Measurements from ENCODE around the gene ESRRA. TPM values are rescaled to one million over a fixed set of nuclear protein-coding genes. Genes with fewer than 3 reads are reported as not detected.

The ESRRA gene
- total RNA-seq, 6 donors from 2014 or later = 42.7 to 109 (median 80.6) TPM

GRCh38 chr11:64288353-64288750 lies 17.0 kb upstream of the ESRRA start:
- Histone ChIP-seq H3K9me3 (no peaks in the 10 kb centered on the region), H3K27ac (no peak overlapping the region), H3K27me3 (peaks cover 0 to 27% (median 20%) of the 10 kb centered on the region in 4 donors), H3K36me3 (no peaks in the 10 kb centered on the region), H3K4me3 (no peak overlapping the region), H3K4me1 (peaks cover 31 to 45% (median 35%) of the 10 kb centered on the region in 4 donors)
- DNase-seq (no peak), ATAC-seq (ENCODE audit: low FRiP score in 2 of 2) (no peak)
- TF ChIP-seq CTCF (IDR thresholded peaks at IDR 0.05) (no peak), POLR2AphosphoS5 (IDR thresholded peaks at IDR 0.05) (no peak), EP300 (IDR thresholded peaks at IDR 0.05) (no peak), POLR2A (IDR thresholded peaks at IDR 0.05) (no peak)
- 94 to 100% methylated on average over 4 to 9 of the region's 9 CpGs for WGBS, 2 donors

GRCh38 chr11:64289002-64289564 lies 16.2 kb upstream of the ESRRA start:
- no peak for TF ChIP-seq POLR2A (IDR thresholded peaks at IDR 0.05)
- no peak for TF ChIP-seq EP300 (IDR thresholded peaks at IDR 0.05)
- TF ChIP-seq CTCF (IDR thresholded peaks at IDR 0.05) = no peak
- TF ChIP-seq POLR2AphosphoS5 (IDR thresholded peaks at IDR 0.05) = no peak
- no peak for ATAC-seq (ENCODE audit: low FRiP score in 2 of 2)
- peaks cover 24 to 38% (median 28%) of the 10 kb centered on the region in 4 donors for H3K4me1 ChIP-seq
- H3K27ac ChIP-seq = no peak overlapping the region
- H3K36me3 ChIP-seq = no peaks in the 10 kb centered on the region
- WGBS, 2 donors = 93 to 100% methylated on average over 1 to 13 of the region's 13 CpGs
- peaks cover 0 to 32% (median 22%) of the 10 kb centered on the region in 4 donors for H3K27me3 ChIP-seq
- H3K9me3 ChIP-seq = no peaks in the 10 kb centered on the region
- no peak for DNase-seq
- no peak overlapping the region for H3K4me3 ChIP-seq

- 47 to 62% methylated on average over 7 to 8 of the region's 10 CpGs for WGBS, 2 donors
- H3K27me3 ChIP-seq = peaks cover 0 to 38% (median 23%) of the 10 kb centered on the region in 4 donors
These were observed 14.7 kb upstream of the ESRRA start for GRCh38 chr11:64290352-64291261.

GRCh38 chr11:64291262-64291751 lies 14.0 kb upstream of the ESRRA start, which contains the start of gene KCNK4:
TSS of gene KCNK4 (plus strand) at chr11:64291302. CDS start at chr11:64293019, 1,717 bp downstream.
- TF ChIP-seq POLR2AphosphoS5 (IDR thresholded peaks at IDR 0.05) (no peak), EP300 (IDR thresholded peaks at IDR 0.05) (no peak)
- Histone ChIP-seq H3K4me1 (peaks cover 17 to 29% (median 21%) of the 10 kb centered on the region in 4 donors), H3K27me3 (peaks cover 0 to 38% (median 24%) of the 10 kb centered on the region in 4 donors), H3K36me3 (no peaks in the 10 kb centered on the region), H3K4me3 (peak within 1 kb of the TSS; percentile 4 to 46 (median 34)), H3K9me3 (no peaks in the 10 kb centered on the region), H3K27ac (no peak within 1 kb of the TSS)
- 7 to 17% methylated on average over 5 to 15 of the region's 45 CpGs for WGBS, 2 donors
- DNase-seq (peak in 1 of 2 donors; percentile 81), ATAC-seq (ENCODE audit: low FRiP score in 2 of 2) (no peak)

More at GRCh38 chr11:64290352-64291261, 14.7 kb upstream of the ESRRA start:
- H3K4me1 ChIP-seq = peaks cover 23 to 35% (median 27%) of the 10 kb centered on the region in 4 donors
- H3K27ac ChIP-seq = no peak overlapping the region
- no peak overlapping the region for H3K4me3 ChIP-seq
- no peak for TF ChIP-seq CTCF (IDR thresholded peaks at IDR 0.05)
- TF ChIP-seq POLR2AphosphoS5 (IDR thresholded peaks at IDR 0.05) = no peak
- no peak for TF ChIP-seq EP300 (IDR thresholded peaks at IDR 0.05)
- no peak for TF ChIP-seq POLR2A (IDR thresholded peaks at IDR 0.05)
- DNase-seq (no peak), ATAC-seq (ENCODE audit: low FRiP score in 2 of 2) (no peak)
- no peaks in the 10 kb centered on the region for H3K36me3 ChIP-seq
- no peaks in the 10 kb centered on the region for H3K9me3 ChIP-seq
